GM12865 (cell line): ENCODE results near the gene CHD2.

Source experiments
- DNase-seq: peaks from one replicate; pipeline ENCODE4 v3.0.0; 2010; ENCODE audit warnings: low read depth
- H3K4me3 ChIP-seq: 2 replicates; pipeline ENCODE4 v1.5.1; 2011; ENCODE audit warnings: mild to moderate bottlenecking, low read depth, low read length, control low read depth
- CTCF ChIP-seq: IDR thresholded peaks from 2 replicates; pipeline ENCODE4 v1.5.1; 2011; ENCODE audit warnings: low read length, control low read depth, low read depth, inconsistent platforms; ENCODE audit not compliant: insufficient read depth; ENCODE audit errors: missing control alignments

CHD2 gene

GRCh38 chr15:93024716-93025624 is 124.8 kb downstream of the CHD2 start:
- H3K4me3 ChIP-seq = no peak overlapping the region
- no peak for DNase-seq
- TF ChIP-seq CTCF = no peak

- DNase-seq = no peak
- no peak overlapping the region for H3K4me3 ChIP-seq
- TF ChIP-seq CTCF = no peak
These were observed 125.5 kb downstream of the CHD2 start for GRCh38 chr15:93025625-93025982.

- no peak for TF ChIP-seq CTCF
- no peak overlapping the region for H3K4me3 ChIP-seq
- no peak for DNase-seq
These were observed 126.3 kb downstream of the CHD2 start for GRCh38 chr15:93026380-93026817.

- TF ChIP-seq CTCF = no peak
- DNase-seq = no peak
- H3K4me3 ChIP-seq = no peak overlapping the region
These were observed 127.3 kb downstream of the CHD2 start for GRCh38 chr15:93027413-93027812.

- TF ChIP-seq CTCF = no peak
- no peak overlapping the region for H3K4me3 ChIP-seq
- DNase-seq = no peak
These were observed 128.0 kb downstream of the CHD2 start for GRCh38 chr15:93028111-93028631.

- DNase-seq = no peak
These were observed 128.6 kb downstream of the CHD2 start for GRCh38 chr15:93028632-93029213.

More at GRCh38 chr15:93028632-93029213, 128.6 kb downstream of the CHD2 start:
- TF ChIP-seq CTCF = no peak
- no peak overlapping the region for H3K4me3 ChIP-seq
